K562 (cell line): ENCODE measurements around the gene COL5A3. TPM values are rescaled to one million over a fixed set of nuclear protein-coding genes. Genes with fewer than 3 reads are reported as not detected.

Experiments
- ATF7 ChIP-seq: fragments of 450-650 bp; IDR thresholded peaks from 2 replicates; pipeline ENCODE4 v1.7.1; 2014; ENCODE audit warnings: mild to moderate bottlenecking, moderate library complexity
- BRD4 ChIP-seq: fragments of 200-600 bp; sonication (generic); IDR thresholded peaks from 2 replicates; pipeline ENCODE4 v1.6.1; 2017; ENCODE audit warnings: inconsistent platforms
- CAMTA2 ChIP-seq: fragments of 250-450 bp; sonication (Bioruptor Pico); conservative IDR thresholded peaks from 2 replicates; pipeline ENCODE4 v1.5.1; 2022
- CBFA2T3 ChIP-seq: fragments of 450-650 bp; IDR thresholded peaks from 2 replicates; pipeline ENCODE4 v1.6.1; 2017
- ELK1 ChIP-seq: sonication (generic); formaldehyde crosslinking; IDR thresholded peaks from 2 replicates; pipeline ENCODE4 v1.8.1; 2022; ENCODE audit warnings: missing genetic modification reagents
- ETS2 ChIP-seq: IDR thresholded peaks from 2 replicates; pipeline ENCODE4 v1.6.1; 2016; ENCODE audit warnings: borderline replicate concordance, missing genetic modification characterization, mild to moderate bottlenecking, moderate library complexity, missing compliant biosample characterization; ENCODE audit not compliant: poor library complexity, severe bottlenecking
- HINFP ChIP-seq: fragments of 450-650 bp; conservative IDR thresholded peaks from 2 replicates; pipeline ENCODE4 v1.6.1; 2016; ENCODE audit warnings: missing genetic modification characterization, low read depth, mild to moderate bottlenecking, control low read depth, missing compliant biosample characterization
- HMGN3 ChIP-seq: IDR thresholded peaks from 2 replicates; pipeline ENCODE4 v1.6.1; 2011; ENCODE audit warnings: borderline replicate concordance, low read depth, mild to moderate bottlenecking, mixed read lengths, low read length; ENCODE audit not compliant: insufficient read length; ENCODE audit errors: extremely low read depth
- KDM1A ChIP-seq, 2 experiments: fragments of 450-650 bp; IDR thresholded peaks; 2 replicates each; pipeline ENCODE4 v1.6.1; 2016; ENCODE audit warnings: mild to moderate bottlenecking in 2 of 2
- MBD2 ChIP-seq: sonication (generic); IDR thresholded peaks from 2 replicates; pipeline ENCODE4 v1.6.1; 2016; ENCODE audit warnings: low read depth, borderline replicate concordance
- POLR2G ChIP-seq: fragments of 200-400 bp; formaldehyde crosslinking; IDR thresholded peaks from 2 replicates; pipeline ENCODE4 v1.6.1; 2017; ENCODE audit warnings: low read depth, mild to moderate bottlenecking, antibody characterized with exemption, low read length, moderate library complexity
- POLR2H ChIP-seq: IDR thresholded peaks from 2 replicates; pipeline ENCODE4 v1.6.1; 2016; ENCODE audit warnings: missing genetic modification characterization, low read depth, mild to moderate bottlenecking, control low read depth, missing compliant biosample characterization, moderate library complexity
- PREB ChIP-seq: sonication (generic); formaldehyde crosslinking; IDR thresholded peaks from 2 replicates; pipeline ENCODE4 v1.8.1; 2023; ENCODE audit warnings: mild to moderate bottlenecking, missing genetic modification reagents
- PTBP1 ChIP-seq: fragments of 200-400 bp; formaldehyde crosslinking; IDR thresholded peaks from 2 replicates; pipeline ENCODE4 v1.6.1; 2017; ENCODE audit warnings: low read depth, low read length
- PTRF ChIP-seq: fragments of 450-650 bp; IDR thresholded peaks from 2 replicates; pipeline ENCODE4 v1.6.1; 2016; ENCODE audit warnings: mild to moderate bottlenecking, missing genetic modification characterization, missing compliant biosample characterization
- RCOR1 ChIP-seq, 2 experiments: IDR thresholded peaks; 2 replicates each; pipeline ENCODE4 v1.6.1; 2012; ENCODE audit warnings: low read depth in 2 of 2, low read length in 2 of 2, borderline replicate concordance in 1 of 2, improper control_type of control experiment in 1 of 2
- SNRNP70 ChIP-seq: fragments of 200-400 bp; formaldehyde crosslinking; optimal IDR thresholded peaks from 2 replicates; pipeline ENCODE3; 2017; ENCODE audit warnings: low read depth, low read length
- SP1 ChIP-seq: sonication (generic); formaldehyde crosslinking; IDR thresholded peaks from 2 replicates; pipeline ENCODE4 v1.8.1; 2022; ENCODE audit warnings: mild to moderate bottlenecking, missing genetic modification reagents
- TEAD4 ChIP-seq, 2 experiments: sonication (generic) in 1 of 2; formaldehyde crosslinking in 1 of 2; IDR thresholded peaks; 2 replicates each; pipeline versions ENCODE4 v1.6.1 to v1.8.0; 2012 to 2022; ENCODE audit warnings: borderline replicate concordance in 1 of 2, inconsistent platforms in 1 of 2, low read length in 1 of 2, mild to moderate bottlenecking in 1 of 2, missing genetic modification reagents in 1 of 2
- WHSC1 ChIP-seq: IDR thresholded peaks from one replicate; pipeline ENCODE4 v1.6.1; 2012; ENCODE audit warnings: low read length, control low read depth, inconsistent platforms
- ZFP1 ChIP-seq: fragments of 450-650 bp; formaldehyde crosslinking; IDR thresholded peaks from 2 replicates; pipeline ENCODE4 v1.4.0; 2020; ENCODE audit warnings: mild to moderate bottlenecking, mixed read lengths
- ZFP36 ChIP-seq: fragments of 150-350 bp; IDR thresholded peaks from 2 replicates; pipeline ENCODE4 v1.6.1; 2018; ENCODE audit warnings: low read length, low read depth; ENCODE audit not compliant: partially characterized antibody
- ZFX ChIP-seq: sonication (generic); formaldehyde crosslinking; IDR thresholded peaks from 2 replicates; pipeline ENCODE4 v1.8.0; 2022; ENCODE audit warnings: mild to moderate bottlenecking, missing genetic modification reagents, moderate library complexity
- ZNF239 ChIP-seq: fragments of 250-450 bp; sonication (Bioruptor Pico); IDR thresholded peaks from 2 replicates; pipeline ENCODE4 v1.4.0; 2020; ENCODE audit warnings: mild to moderate bottlenecking
- ZNF408 ChIP-seq: fragments of 250-450 bp; sonication (Bioruptor Pico); IDR thresholded peaks from 2 replicates; pipeline ENCODE4 v1.4.0; 2020; ENCODE audit warnings: low read depth, mild to moderate bottlenecking, moderate library complexity
- polyA plus RNA-seq, 8 experiments: library from polyadenylated mRNA; depleted of rRNA in 4 of 8; stranded (reverse) in 5 of 8; unstranded in 3 of 8; fragments of >200 nt; fragmentation: Nextera tagmentation in 2 of 8; fragmentation: Illumina TruSeq in 1 of 8; extraction: Ambion mirVana in 2 of 8; extraction: Trizol in 1 of 8; gene quantifications; 2 replicates each; pipeline versions ENCODE4 v1.2.1 to v1.2.3, GENCODE V29; 2011 to 2014; ENCODE audit warnings: inconsistent platforms in 1 of 8, missing spikeins in 1 of 8
- total RNA-seq, 7 experiments: library from RNA; depleted of rRNA in 6 of 7; stranded (reverse); fragments of >200 nt in 6 of 7; fragmentation: Illumina TruSeq in 2 of 7; extraction: Trizol in 2 of 7; gene quantifications; 2 replicates each; pipeline versions ENCODE4 v1.2.1 to v1.2.3, GENCODE V29; 2011 to 2021; ENCODE audit warnings: low replicate concordance in 1 of 7

The COL5A3 gene
- total and polyA plus RNA-seq, 9 of the 15 experiments (the other 6 are each of a cell fraction or from before 2014, with no cell fraction given) = 0.01 to 0.02 TPM; not detected in 7

- TF ChIP-seq PTRF (tag) (no peak), ZNF239 (CRISPR knock-in tag) (no peak), PTBP1 (0 out of 2 replicates have a peak, but pooled peaks have one; percentile 30), CAMTA2 (CRISPR knock-in tag) (no peak), HMGN3 (peak; percentile 71), ETS2 (no peak), ZFX (no peak), ELK1 (CRISPR knock-in tag) (no peak), SNRNP70 (no peak), MBD2 (no peak), ZFP36 (peak; percentile 53), ZFP1 (CRISPR knock-in tag) (no peak), CBFA2T3 (peak; percentile 70), HINFP (tag) (no peak), ATF7 (peak; percentile 81), ZNF408 (CRISPR knock-in tag) (no peak), PREB (no peak), SP1 (CRISPR knock-in tag) (peak; percentile 79), TEAD4 (IDR thresholded peaks at IDR 0.05; ENCODE audit: low read length) (peak; percentile 95), TEAD4 (CRISPR knock-in tag; IDR thresholded peaks at IDR 0.05; ENCODE audit: borderline replicate concordance) (peak; percentile 100), RCOR1 (IDR thresholded peaks at IDR 0.05; ENCODE audit: borderline replicate concordance in 1 of 2, low read depth in 2 of 2, low read length in 2 of 2) (peak in 1 of 2 experiments; percentile 72; a peak in 3 of 4 replicates), BRD4 (no peak), WHSC1 (no peak), KDM1A (IDR thresholded peaks at IDR 0.05) (peak in 1 of 2 experiments; percentile 56; a peak in 1 of 4 replicates), POLR2H (tag) (no peak), POLR2G (no peak)
Measured at GRCh38 chr19:10027158-10027997, 17.1 kb upstream of the COL5A3 start (continued).
